GM18867 (cell line): ENCODE data around the gene NLN.
"Not testable (repeated sequence)": the region's sequence is repeated elsewhere in the genome, so short reads cannot be mapped to it uniquely, and the experiment has no call there.

Source experiments
- ATAC-seq: cut with Tn5 transposase; IDR thresholded peaks from one replicate; pipeline ENCODE4 v1.9.1; 2021; ENCODE audit warnings: mild to moderate bottlenecking, moderate library complexity; ENCODE audit not compliant: unreplicated experiment

NLN gene

GRCh38 chr5:65769539-65769938 is 47.5 kb downstream of the NLN start:
- ATAC-seq: no peak

- ATAC-seq: no peak
Measured at GRCh38 chr5:65771266-65771665, 49.3 kb downstream of the NLN start.

GRCh38 chr5:65772963-65773362 is 51.0 kb downstream of the NLN start:
- not testable (repeated sequence) for ATAC-seq

- no peak for ATAC-seq
Measured at GRCh38 chr5:65774346-65774745, 52.3 kb downstream of the NLN start.

- no peak for ATAC-seq
Measured at GRCh38 chr5:65775476-65775875, 53.5 kb downstream of the NLN start.

- ATAC-seq: no peak
Measured at GRCh38 chr5:65776441-65777141, 54.6 kb downstream of the NLN start.

- ATAC-seq: no peak
Measured at GRCh38 chr5:65778126-65778525, 56.1 kb downstream of the NLN start.

- ATAC-seq: peak; percentile 68
Measured at GRCh38 chr5:65779643-65780042, 57.6 kb downstream of the NLN start.

GRCh38 chr5:65788296-65788695 is 66.3 kb downstream of the NLN start:
- not testable (repeated sequence) for ATAC-seq

- no peak for ATAC-seq
Measured at GRCh38 chr5:65790371-65791163, 68.6 kb downstream of the NLN start.

- ATAC-seq: no peak
Measured at GRCh38 chr5:65791712-65792673, 70.0 kb downstream of the NLN start.

- no peak for ATAC-seq
Measured at GRCh38 chr5:65796269-65796668, 74.3 kb downstream of the NLN start.

- ATAC-seq: no peak
Measured at GRCh38 chr5:65796751-65797316, 74.8 kb downstream of the NLN start.

- no peak for ATAC-seq
Measured at GRCh38 chr5:65797481-65797880, 75.5 kb downstream of the NLN start.

- no peak for ATAC-seq
Measured at GRCh38 chr5:65799857-65800256, 77.9 kb downstream of the NLN start.

GRCh38 chr5:65800775-65801174 is 78.8 kb downstream of the NLN start:
- no peak for ATAC-seq

- no peak for ATAC-seq
Measured at GRCh38 chr5:65801352-65801783, 79.4 kb downstream of the NLN start.

GRCh38 chr5:65802080-65802479 is 80.1 kb downstream of the NLN start:
- no peak for ATAC-seq

- ATAC-seq: no peak
Measured at GRCh38 chr5:65802820-65803219, 80.8 kb downstream of the NLN start.

- no peak for ATAC-seq
Measured at GRCh38 chr5:65803699-65804391, 81.8 kb downstream of the NLN start.
